Stimulated activated CD4-positive, alpha-beta T cell treated with anti-CD3 and anti-CD28 coated beads, Interleukin-1b, Interleukin-23, amount 100 ng/mL, for 48 hours (primary cell): Measurements from ENCODE around the gene IKBKG.
"Not testable (repeated sequence)": the region's sequence is repeated elsewhere in the genome, so short reads cannot be mapped to it uniquely, and the experiment has no call there.

Source experiments
- DNase-seq: peaks from one replicate; pipeline ENCODE4 v3.0.0-alpha.2; 2020

IKBKG gene

DNA sequence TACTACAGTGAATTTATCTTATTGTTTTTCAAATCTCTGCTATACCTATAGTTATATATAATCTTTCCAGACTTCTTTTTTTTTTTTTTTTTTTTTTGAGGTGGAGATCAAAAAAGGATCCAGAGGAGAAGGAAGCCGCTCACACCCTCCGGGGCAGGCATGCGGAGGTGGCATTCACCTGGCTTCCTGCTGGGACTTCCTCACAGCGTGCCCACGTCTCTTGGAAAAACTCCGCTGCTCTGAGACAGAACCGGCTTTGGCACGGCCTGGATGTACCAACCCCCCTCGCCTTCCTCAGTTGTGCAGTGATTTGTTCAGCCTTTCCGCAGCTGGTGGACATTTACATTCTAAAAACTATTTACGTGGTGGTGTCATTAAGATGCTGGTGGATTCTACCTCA, 60.6 kb downstream of the IKBKG start:
- not testable (repeated sequence) for DNase-seq

DNA sequence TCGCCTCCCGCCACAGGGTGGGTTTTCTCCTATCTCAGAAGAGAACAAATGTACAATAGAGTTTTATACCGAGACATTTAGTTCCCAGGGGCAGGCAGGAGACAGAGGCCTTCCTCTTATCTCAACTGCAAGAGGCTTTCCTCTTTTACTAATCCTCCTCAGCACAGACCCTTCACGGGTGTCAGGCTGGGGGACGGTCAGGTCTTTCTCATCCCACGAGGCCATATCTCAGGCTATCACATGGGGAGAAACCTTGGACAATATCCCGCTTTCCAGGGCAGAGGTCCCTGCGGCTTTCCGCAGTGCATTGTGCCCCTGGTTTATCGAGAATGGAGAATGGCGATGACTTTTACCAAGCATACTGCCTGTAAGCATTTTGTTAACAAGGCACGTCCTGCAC, 61.4 kb downstream of the IKBKG start:
- not testable (repeated sequence) for DNase-seq

DNA sequence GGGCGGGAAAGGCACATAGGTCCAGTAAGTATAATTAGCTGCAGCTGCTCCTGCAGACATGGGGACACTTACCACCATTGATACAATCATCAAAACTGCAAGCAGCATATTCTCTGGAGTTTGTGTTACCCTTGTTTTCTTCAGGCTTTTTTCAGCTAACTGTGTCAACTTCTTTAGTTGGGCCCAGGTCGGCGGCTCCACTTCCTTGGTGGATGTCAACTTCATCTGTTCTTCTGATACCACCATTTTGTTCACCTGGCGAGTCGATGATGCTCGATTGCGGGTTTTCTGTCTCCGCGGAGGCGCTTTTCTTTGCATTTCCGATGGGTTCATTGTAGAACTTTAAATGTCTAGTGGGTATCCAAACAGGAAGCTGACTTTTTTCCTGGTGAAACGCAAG, 63.7 kb downstream of the IKBKG start:
- DNase-seq, result not testable (repeated sequence)

DNA sequence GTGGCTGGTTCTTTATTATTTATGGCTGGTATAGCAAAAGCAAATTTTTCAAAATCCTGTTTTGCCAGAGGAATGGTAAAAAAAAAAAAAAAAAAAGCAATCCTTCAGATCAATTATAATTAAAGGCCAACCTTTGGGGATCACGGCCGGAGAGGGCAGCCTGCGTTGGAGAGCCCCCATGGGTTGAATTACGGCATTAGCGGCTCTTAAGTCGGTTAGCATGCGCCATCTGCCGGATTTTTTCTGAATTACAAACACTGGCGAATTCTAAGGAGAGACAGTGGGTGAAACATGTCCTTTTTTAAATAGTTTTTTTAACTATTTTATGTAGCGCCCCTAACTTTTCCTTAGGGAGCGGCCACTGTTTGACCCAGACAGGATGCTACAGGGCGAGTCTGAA, 66.2 kb downstream of the IKBKG start:
- DNase-seq, result not testable (repeated sequence)
